Heart right ventricle (tissue), 16 donors: ENCODE data around the gene ACVR1C. TPM values are rescaled to one million over a fixed set of nuclear protein-coding genes. Genes with fewer than 3 reads are reported as not detected.
"Not testable (repeated sequence)": the region's sequence is repeated elsewhere in the genome, so short reads cannot be mapped to it uniquely, and the experiment has no call there.

Experiments used
- ATAC-seq, 8 donors: fragments of 200-7000 bp; cut with Tn5 transposase; one replicate each; pipeline ENCODE4 v1.9.1; 2020; ENCODE audit warnings: mild to moderate bottlenecking in 8 of 8, moderate library complexity in 8 of 8, moderate number of reproducible peaks in 1 of 8
- DNase-seq, 2 donors: peaks; one replicate each; pipeline ENCODE4 v3.0.0-alpha.2; 2020
- H3K27ac ChIP-seq, 10 donors: fragments of 200-600 bp; sonication (generic) in 2 of 10; one replicate each; pipeline versions ENCODE4 v1.5.0 to v1.8.0; 2020 to 2022; ENCODE audit warnings: mild to moderate bottlenecking in 3 of 10
- H3K27me3 ChIP-seq, 7 donors: fragments of 200-600 bp; one replicate each; pipeline ENCODE4 v1.8.0; 2021 to 2022; ENCODE audit warnings: mild to moderate bottlenecking in 2 of 7
- H3K36me3 ChIP-seq, 9 donors: fragments of 200-600 bp; sonication (generic) in 1 of 9; one replicate each; pipeline versions ENCODE4 v1.5.0 to v1.8.0; 2020 to 2022; ENCODE audit warnings: mild to moderate bottlenecking in 2 of 9
- H3K4me1 ChIP-seq, 9 donors: fragments of 200-600 bp; sonication (generic) in 1 of 9; one replicate each; pipeline versions ENCODE4 v1.5.0 to v1.8.0; 2020 to 2022; ENCODE audit warnings: mild to moderate bottlenecking in 4 of 9
- H3K4me3 ChIP-seq, 10 donors: fragments of 200-600 bp; sonication (generic) in 2 of 10; one replicate each; pipeline versions ENCODE4 v1.5.0 to v1.8.0; 2020 to 2022; ENCODE audit warnings: mild to moderate bottlenecking in 7 of 10, moderate library complexity in 2 of 10
- H3K9me3 ChIP-seq, 11 donors: fragments of 200-600 bp in 10 of 11; sonication (generic) in 2 of 11; one replicate each; pipeline versions ENCODE4 v1.5.0 to v1.8.0; 2013 to 2022; ENCODE audit warnings: mild to moderate bottlenecking in 2 of 11, control low read depth in 1 of 11, moderate library complexity in 1 of 11
- WGBS, 2 donors: extraction: QIAGEN DNeasy Blood & Tissue Kit; methylation state at CpG; one replicate each; pipeline ENCODE4 v1.1.7; 2013; ENCODE audit warnings: inconsistent platforms in 1 of 2; 5-methylcytosine and 5-hydroxymethylcytosine counted together
- intact Hi-C, 10 donors: fragments of 100-400 bp; cut with DNase I; formaldehyde crosslinking; loops; one replicate each; pipeline versions ENCODE4 v1.11.1 to v1.14.2; 2022
- polyA plus RNA-seq, 2 donors: library from polyadenylated mRNA; stranded (reverse); fragments of 200-250 nt; gene quantifications; one replicate each; pipeline ENCODE4 v1.2.3, GENCODE V29; 2013
- total RNA-seq, 10 donors: library from RNA; stranded (reverse); fragmentation: NEBNext Ultra II Directional in 3 of 10; extraction: Animal tissue kit (Norgen Biotek cat#: 25700) in 3 of 10; gene quantifications; one replicate each; pipeline versions ENCODE4 v1.2.1 to v1.2.4, GENCODE V29; 2021 to 2023
- TF ChIP-seq, protein P1 (sequence below), 9 donors: fragments of 200-600 bp; sonication (generic) in 2 of 9; IDR thresholded peaks; one replicate each; pipeline versions ENCODE4 v1.5.0 to v1.8.0; 2021 to 2022; ENCODE audit warnings: antibody characterized with exemption in 9 of 9, mild to moderate bottlenecking in 5 of 9, moderate library complexity in 1 of 9
- donor health status: Arrhythmogenic right ventricular cardiomyopathy.
- donor health status: ischemic (EF 13 %, LVEDD 7.1; RV severe dilation, severe dysfunction).
- donor health status: healthy with polysubstance abuse.
- donor health status: DM: no; HTN: yes; CAD: no.
- donor health status: DM: no; HTN: no; CAD: no.
- donor health status: ischemic (EF 25% LVEDD 6.9; RV normal size, moderate dysfunction).
- donor health status: ischemic (EF 25% LVEDD 5.7; RV mildly dilated, moderate dysfunction).
- donor health status: healthy.
- donor health status: DM: yes; HTN: yes; CAD: no.
- donor health status: Ischemic cardiomyopathy.
- donor health status: ischemic (EF 35%, LVEDD 5.7; RV mildly dilated, moderate dysfunction).
- donor health status: nonischemic (EF 11% LVEDD 7.7; RV severe dilation, severe dysfunction).
- donor health status: DM: yes; HTN: yes; CAD: no.
- donor health status: PGD.
- donor health status: ischemic (EF 29% LVEDD 5.4; RV normal size, mild dysfunction).
- donor health status: nonischemic (EF 23%, LVEDD 6.1; RV moderate dilation, normal function).

Gene ACVR1C
- total and polyA plus RNA-seq, 12 donors: 0.07 to 2.4 (median 0.30) TPM

DNA sequence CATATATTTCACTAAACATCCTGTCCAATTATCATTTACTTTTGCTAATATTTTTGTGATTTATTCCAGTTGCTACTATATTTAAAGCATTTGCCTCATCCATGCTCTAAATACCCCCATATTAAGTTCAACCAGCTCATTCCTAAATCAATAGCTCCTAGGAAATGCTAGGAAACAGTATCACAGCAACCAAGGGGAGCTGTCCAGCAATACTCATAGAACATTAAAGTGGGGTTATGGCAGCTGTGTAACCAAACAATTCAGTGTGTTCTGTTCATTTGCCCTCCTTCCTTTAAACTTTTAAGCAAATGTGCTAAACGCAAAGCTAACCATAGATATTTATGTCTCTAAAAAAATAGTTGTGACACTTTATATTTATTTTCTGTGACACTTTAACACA is 41.1 kb downstream of the ACVR1C start:
- 78 to 82% methylated on average over 1 of the region's 1 CpG for WGBS, 2 donors
- no peaks in the 10 kb centered on the region for H3K36me3 ChIP-seq
- DNase-seq (no peak), ATAC-seq (no peak)
- H3K9me3 ChIP-seq: peaks cover 0 to 6% (median 0%) of the 10 kb centered on the region in 11 donors
- no peak overlapping the region for H3K4me3 ChIP-seq
- no peak overlapping the region for H3K27ac ChIP-seq
- intact Hi-C loops: no loop called here
- TF ChIP-seq, protein P1, sequence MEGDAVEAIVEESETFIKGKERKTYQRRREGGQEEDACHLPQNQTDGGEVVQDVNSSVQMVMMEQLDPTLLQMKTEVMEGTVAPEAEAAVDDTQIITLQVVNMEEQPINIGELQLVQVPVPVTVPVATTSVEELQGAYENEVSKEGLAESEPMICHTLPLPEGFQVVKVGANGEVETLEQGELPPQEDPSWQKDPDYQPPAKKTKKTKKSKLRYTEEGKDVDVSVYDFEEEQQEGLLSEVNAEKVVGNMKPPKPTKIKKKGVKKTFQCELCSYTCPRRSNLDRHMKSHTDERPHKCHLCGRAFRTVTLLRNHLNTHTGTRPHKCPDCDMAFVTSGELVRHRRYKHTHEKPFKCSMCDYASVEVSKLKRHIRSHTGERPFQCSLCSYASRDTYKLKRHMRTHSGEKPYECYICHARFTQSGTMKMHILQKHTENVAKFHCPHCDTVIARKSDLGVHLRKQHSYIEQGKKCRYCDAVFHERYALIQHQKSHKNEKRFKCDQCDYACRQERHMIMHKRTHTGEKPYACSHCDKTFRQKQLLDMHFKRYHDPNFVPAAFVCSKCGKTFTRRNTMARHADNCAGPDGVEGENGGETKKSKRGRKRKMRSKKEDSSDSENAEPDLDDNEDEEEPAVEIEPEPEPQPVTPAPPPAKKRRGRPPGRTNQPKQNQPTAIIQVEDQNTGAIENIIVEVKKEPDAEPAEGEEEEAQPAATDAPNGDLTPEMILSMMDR (IDR thresholded peaks at IDR 0.05): no peak
- no peaks in the 10 kb centered on the region for H3K4me1 ChIP-seq
- H3K27me3 ChIP-seq: peaks cover 0 to 3% (median 0%) of the 10 kb centered on the region in 7 donors

DNA sequence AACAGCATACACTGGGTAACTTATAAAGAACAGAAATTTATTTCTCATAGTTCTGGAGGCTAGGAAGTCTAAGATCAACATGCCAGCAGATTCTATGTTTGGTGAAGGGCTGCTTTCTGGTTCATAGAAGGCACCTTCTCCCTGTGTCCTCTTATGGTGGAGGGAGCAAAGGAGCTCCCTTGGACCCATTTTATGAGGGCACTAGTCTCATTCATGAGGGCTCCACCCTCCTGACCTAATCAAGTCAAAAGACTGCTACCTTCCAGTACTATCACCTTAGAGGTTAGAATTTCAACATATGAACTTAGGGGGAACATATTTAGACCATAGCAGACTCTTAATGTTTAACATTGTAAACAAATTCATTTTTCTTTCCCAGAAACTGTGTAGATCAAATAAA is 54.5 kb downstream of the ACVR1C start:
- peaks cover 0 to 4% (median 0%) of the 10 kb centered on the region in 11 donors for H3K9me3 ChIP-seq
- no peaks in the 10 kb centered on the region for H3K4me1 ChIP-seq
- no peak overlapping the region for H3K4me3 ChIP-seq
- no peak overlapping the region for H3K27ac ChIP-seq
- no peaks in the 10 kb centered on the region for H3K36me3 ChIP-seq
- intact Hi-C loops: no loop called here
- ATAC-seq (no peak), DNase-seq (no peak)
- H3K27me3 ChIP-seq: no peaks in the 10 kb centered on the region
- TF ChIP-seq, protein P1 (IDR thresholded peaks at IDR 0.05): no peak

DNA sequence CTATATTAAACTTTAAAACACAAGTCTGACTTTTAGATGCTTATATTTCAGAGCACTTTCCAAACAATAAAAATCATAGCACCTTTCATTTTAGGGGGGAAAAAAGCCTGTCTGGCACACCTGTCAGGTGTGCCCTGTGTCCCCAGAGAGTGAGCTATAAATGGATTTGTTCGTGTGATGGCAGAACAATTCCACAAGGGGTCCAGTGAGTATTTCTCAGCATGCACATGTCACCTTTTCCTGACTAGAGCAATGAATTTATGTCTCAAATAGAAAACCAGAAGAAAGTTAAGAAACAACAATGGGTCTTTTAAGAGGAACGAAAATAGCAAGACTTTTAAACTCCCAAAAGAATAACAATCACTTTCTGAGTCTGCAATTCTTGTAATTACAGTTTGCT is 55.9 kb downstream of the ACVR1C start:
- Histone ChIP-seq H3K4me1 (no peaks in the 10 kb centered on the region), H3K36me3 (no peaks in the 10 kb centered on the region), H3K4me3 (no peak overlapping the region), H3K9me3 (peaks cover 0 to 2% (median 0%) of the 10 kb centered on the region in 11 donors), H3K27me3 (no peaks in the 10 kb centered on the region), H3K27ac (no peak overlapping the region)
- intact Hi-C loops: no loop called here
- ATAC-seq (no peak), DNase-seq (no peak)
- WGBS, 2 donors: 39 to 40% methylated on average over 2 of the region's 2 CpGs
- TF ChIP-seq, protein P1 (IDR thresholded peaks at IDR 0.05): no peak

DNA sequence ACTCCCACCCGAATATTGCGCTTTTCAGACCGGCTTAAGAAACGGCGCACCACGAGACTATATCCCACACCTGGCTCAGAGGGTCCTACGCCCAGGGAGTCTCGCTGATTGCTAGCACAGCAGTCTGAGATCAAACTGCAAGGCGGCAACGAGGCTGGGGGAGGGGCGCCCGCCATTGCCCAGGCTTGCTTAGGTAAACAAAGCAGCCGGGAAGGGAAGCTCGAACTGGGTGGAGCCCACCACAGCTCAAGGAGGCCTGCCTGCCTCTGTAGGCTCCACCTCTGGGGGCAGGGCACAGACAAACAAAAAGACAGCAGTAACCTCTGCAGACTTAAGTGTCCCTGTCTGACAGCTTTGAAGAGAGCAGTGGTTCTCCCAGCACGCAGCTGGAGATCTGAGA is 62.0 kb downstream of the ACVR1C start:
- ATAC-seq, H3K27ac ChIP-seq, intact Hi-C loops, H3K36me3 ChIP-seq, H3K4me1 ChIP-seq, H3K27me3 ChIP-seq, DNase-seq, H3K4me3 ChIP-seq: not testable (repeated sequence)
- peaks cover 0 to 21% (median 0%) of the 10 kb centered on the region in 11 donors for H3K9me3 ChIP-seq
- 45 to 57% methylated on average over 8 of the region's 15 CpGs for whole genome bisulfite sequencing, 2 donors

DNA sequence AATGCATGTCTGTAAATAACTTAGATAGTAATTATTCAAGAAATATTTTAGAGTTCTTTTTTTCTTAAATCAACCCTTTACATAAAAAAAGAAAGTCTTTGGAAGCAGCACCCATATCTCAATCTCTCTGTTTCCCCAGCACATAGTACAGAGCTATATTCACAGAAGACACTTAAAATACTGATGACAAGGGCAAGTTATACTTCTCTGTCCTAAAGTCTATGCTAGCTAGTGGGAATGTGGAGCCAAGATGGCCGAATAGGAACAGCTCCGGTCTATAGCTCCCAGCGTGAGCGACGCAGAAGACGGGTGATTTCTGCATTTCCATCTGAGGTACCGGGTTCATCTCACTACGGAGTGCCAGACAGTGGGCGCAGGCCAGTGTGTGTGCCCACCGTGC is 62.6 kb downstream of the ACVR1C start:
- intact Hi-C loops, H3K27me3 ChIP-seq, DNase-seq, ATAC-seq, H3K36me3 ChIP-seq, H3K4me3 ChIP-seq, H3K4me1 ChIP-seq, H3K27ac ChIP-seq: not testable (repeated sequence)
- peaks cover 0 to 21% (median 0%) of the 10 kb centered on the region in 11 donors for H3K9me3 ChIP-seq
- 91 to 92% methylated on average over 10 of the region's 10 CpGs for WGBS, 2 donors
